HG03565 (cell line): ENCODE results near the gene PVALEF.
"Not testable (repeated sequence)": the region's sequence is repeated elsewhere in the genome, so short reads cannot be mapped to it uniquely, and the experiment has no call there.

Experiments
- ATAC-seq: cut with Tn5 transposase; IDR thresholded peaks from one replicate; pipeline ENCODE4 v1.9.1; 2021; ENCODE audit warnings: mild to moderate bottlenecking, moderate library complexity; ENCODE audit not compliant: unreplicated experiment

PVALEF gene

DNA sequence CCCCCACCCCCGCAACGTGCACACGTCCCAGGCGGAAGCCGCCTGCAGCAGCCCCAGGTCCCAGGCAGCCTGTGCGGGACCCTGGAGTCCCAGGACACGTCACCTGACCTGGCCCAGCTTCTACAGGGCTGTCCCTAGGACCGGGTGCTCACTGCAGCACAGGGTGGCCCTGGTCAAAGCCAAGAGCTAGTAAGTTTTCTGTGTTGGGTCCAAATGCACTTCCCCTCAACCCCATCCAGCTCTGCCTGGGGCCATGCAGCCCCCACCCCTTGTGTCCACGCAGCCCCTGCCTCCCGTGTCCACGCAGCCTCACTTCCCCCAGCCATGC lies 22.1 kb upstream of the PVALEF start:
- no peak for ATAC-seq

DNA sequence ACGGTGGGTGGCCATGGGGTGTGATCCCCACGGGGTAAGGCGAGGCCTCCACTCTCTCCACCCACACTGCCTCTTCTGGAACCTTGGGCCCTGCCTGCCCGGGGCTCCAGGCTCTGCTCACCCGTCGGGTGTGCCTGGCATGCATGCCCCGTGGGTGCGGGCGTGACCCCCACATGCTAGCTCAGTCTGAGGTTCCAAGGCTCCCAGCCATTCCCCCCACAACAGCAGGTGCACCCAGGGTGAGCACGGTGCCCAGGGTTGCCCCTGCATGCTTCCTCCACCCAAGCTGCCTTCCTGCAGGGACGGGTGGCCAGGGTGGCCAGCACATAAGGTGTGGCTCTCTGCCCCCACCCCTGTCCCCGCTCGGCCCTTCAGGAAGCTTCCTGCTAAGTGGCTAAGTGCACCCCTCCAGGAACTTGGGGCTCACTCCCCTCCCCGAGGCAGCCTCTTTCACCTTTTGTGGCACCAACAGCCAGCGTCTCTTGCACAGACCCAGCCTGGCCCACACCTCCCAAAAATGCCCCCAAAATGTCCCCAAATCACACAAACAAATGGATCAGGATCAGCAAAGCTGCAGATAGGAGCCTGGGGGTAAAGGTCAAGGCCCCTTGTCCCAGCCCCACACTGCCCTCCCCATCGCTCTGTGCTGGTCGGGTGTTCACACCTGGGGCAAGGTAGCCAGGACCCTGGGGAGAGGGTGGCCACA lies 21.4 kb upstream of the PVALEF start:
- ATAC-seq, result no peak

GRCh38 chr17:81144423-81144781 lies 20.9 kb upstream of the PVALEF start:
- no peak for ATAC-seq

- ATAC-seq, result not testable (repeated sequence)
Observed at GRCh38 chr17:81146208-81146607, 19.1 kb upstream of the PVALEF start.

DNA sequence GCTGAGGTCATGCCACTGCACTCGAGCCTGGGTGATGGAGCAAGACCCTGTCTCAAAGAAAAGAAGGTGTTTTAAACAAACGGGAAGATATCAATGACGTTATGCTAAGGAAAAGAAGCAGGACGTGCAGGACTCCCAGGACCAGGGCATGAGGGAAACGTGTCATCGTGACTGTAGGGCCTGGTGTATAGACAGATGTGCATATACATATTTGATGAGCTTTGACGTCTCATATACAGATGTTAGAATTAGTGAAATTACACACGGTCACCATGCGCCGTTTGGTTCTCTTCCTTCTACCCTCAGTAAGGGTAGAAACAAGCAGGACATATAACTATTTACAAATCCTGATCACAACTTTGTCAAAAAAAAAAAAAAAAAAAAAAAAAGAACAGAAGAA lies 17.6 kb upstream of the PVALEF start:
- no peak for ATAC-seq

GRCh38 chr17:81148571-81148970 lies 16.7 kb upstream of the PVALEF start:
- no peak for ATAC-seq

DNA sequence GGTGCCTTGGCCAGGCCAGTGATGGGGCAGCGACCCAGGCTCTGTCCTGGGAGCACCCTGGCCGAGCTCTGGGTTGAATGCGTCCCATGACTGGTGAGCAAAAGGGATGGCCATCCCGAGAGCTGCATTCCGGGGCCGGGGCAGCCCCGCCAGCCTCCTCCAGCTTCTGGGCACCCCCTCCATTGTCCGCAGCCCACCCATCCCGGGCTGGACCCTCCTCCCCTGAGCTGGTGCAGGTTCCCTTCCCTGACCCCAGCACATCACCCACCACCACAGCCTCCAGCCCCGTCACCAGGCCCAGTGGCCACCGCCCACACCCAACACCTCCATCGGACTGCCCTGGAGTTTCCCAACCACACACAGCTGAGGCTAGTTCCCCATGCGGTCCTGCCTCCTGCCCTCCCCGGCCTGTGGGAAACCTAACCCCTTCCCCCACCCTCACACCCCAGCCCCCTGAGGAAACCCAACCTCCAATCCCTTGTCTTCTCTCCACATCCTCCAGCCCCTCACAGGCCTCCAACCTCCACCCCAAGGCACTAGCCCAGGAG lies 16.2 kb upstream of the PVALEF start:
- no peak for ATAC-seq

GRCh38 chr17:81150377-81151077 lies 14.8 kb upstream of the PVALEF start:
- ATAC-seq, result no peak

- no peak for ATAC-seq
Observed at GRCh38 chr17:81151278-81151677, 14.0 kb upstream of the PVALEF start.

DNA sequence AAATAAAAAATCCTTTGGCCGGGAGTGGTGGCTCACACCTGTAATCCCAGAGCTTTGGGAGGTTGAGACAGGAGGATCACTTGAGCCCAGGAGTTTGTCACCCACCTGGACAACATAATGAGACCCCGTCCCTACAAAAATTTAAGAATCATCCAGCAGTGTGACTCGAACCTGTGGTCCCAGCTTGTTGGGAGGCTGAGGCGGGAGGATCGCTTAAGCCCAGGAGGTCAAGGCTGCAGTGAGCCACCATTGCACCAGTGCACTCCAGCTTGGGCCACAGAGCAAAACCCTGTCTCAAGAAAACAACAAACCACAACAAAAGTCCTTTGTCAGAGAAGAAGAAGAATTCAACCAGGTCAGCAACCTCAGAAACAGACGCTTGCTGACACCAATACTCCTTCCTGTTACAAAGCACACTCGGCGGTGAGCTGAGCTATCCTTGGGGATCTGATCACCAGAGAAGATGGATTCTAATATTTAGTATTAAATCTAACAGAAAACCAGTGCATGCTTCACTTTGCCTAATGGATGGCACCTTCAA lies 12.9 kb upstream of the PVALEF start:
- ATAC-seq, result no peak

DNA sequence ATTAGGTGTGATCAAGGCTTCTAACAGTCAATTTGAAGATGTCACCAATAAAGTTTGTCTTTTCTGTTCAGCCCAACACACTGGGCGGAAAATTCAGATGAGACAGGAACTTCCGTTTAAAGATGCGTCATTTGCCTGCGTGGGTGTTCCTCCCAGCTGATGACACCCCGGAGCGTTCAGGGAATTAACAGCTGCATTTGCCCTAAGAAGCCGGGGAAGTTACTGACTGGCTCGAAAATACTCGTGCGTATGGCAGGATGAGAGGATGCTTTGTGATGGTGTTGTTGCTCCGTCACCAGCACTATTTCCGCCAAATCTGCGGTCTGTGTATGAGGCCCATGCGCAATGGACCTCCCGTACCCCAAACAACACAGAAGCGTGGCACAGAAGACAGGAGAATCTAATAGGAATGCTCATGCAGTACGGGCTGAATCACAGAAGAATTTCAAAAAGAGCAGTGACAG lies 11.9 kb upstream of the PVALEF start:
- no peak for ATAC-seq

DNA sequence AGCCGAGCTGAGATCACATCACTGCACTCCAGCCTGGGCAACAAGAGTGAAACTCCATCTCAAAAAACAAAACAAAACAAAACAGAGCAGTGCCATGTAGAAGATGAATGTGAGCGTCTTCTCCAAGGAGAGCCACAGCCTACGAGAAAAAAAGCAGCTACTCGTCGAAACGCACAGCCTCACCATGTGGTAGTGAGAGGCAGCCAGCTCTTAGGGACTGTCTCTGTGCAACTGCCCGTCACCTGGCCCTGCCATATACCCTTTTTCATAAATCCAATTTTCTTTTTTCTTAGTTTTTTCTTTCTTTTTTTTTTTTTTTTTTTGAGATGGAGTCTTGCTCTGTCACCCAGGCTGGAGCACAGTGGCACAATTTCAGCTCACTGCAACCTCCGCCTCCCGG lies 11.3 kb upstream of the PVALEF start:
- not testable (repeated sequence) for ATAC-seq

DNA sequence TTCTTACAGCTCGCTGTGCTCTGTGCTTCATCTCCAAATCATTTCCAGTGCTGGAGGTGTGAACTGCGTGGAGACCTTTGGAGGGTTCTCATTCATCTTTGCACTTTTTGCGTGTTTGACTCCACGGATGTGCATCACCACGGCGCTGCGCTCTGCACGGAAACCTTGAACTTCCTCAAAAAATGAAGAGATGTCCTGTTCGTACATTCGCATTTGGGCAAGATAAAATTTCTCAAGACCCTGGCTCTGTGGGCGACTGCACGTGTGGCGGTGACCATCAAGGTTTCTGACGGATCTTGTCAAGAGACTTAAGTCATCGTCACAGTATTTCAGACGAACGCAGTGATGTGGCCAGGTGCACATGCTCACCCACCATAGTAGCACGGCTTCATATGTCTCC lies 10.3 kb upstream of the PVALEF start:
- no peak for ATAC-seq

DNA sequence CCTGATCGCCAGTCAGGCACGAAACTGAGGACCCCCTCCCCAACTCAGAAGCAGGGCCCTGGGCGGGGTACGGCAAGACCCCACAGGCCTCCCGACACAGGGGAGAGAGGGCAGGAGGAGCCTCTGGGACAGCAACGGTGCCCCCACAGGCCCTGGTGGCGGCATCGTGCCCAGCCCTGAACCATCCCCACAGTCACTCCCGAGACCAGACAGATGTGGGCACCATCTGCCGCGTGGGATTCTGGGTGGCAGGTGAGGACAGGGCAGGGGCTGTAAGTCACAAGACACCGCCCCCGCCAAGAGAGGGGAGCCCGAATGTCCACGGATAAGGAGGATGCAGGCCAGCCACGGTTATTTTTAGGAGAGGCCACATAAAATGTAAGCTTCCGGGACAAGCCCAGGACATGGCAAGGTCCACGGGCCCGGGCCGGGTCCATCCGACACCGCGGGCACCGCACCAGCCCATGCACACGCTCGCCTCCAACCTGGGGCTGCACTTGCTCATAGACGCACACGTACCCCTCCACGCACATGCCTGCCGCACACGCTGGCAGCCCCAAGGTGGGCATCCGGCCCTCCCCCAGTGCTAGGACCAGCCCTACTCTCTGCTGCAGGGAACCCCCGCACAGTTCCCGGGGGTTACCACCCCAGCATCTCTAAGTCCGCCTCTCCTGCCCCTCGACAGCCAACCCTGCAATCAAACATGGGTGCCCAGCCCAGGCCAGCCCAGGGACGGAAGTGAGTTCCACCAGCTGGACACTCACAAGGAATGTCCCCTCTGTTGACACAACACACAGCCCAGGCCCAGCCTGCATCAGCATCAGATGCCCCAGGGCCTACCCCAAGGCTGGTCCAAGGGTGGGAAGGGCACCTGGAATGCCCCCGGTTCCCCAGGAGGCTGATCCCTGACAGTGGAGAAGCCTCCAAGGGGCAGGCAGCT lies 8.2 kb upstream of the PVALEF start:
- no peak for ATAC-seq

DNA sequence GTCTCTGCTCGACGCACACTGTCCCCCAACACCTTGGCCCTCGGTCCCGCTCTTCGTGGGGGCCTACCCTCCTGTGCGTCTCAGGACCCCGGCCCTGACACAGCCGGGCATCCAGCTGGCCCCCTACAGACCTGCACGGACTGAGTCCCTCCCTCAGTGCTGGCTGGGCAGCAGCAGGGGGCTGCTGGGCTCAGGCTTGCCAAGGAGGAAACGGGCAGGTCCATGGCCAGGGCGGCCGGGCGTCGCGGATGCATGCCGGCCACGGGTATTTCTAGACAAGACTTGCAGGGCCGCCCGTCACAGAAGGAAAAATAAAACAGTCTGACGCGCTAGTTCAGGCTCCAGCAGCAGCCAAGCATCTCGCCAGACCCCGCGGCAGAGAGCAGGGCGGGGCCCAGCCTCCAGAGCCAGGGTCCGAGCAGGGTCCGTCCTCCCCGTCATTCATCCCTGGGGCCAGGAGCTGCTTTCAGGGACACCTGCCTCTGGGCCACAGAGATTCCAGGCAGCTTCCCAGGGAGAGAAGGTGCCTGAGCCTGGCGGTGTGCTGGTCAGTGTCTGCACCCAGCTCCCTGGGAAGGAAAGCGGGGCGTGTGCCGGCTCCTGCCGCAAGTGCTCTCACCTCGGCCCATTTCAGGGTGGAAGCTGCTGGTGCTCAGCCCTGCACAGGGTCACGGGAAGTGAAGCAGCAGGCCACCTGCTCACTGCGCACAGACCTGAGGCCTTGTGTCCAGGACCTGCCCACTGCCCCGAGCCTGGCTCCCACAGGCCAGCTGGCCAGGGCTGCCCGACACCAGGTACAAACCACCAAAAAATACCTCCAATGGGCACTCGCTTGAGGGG lies 7.2 kb upstream of the PVALEF start:
- no peak for ATAC-seq

DNA sequence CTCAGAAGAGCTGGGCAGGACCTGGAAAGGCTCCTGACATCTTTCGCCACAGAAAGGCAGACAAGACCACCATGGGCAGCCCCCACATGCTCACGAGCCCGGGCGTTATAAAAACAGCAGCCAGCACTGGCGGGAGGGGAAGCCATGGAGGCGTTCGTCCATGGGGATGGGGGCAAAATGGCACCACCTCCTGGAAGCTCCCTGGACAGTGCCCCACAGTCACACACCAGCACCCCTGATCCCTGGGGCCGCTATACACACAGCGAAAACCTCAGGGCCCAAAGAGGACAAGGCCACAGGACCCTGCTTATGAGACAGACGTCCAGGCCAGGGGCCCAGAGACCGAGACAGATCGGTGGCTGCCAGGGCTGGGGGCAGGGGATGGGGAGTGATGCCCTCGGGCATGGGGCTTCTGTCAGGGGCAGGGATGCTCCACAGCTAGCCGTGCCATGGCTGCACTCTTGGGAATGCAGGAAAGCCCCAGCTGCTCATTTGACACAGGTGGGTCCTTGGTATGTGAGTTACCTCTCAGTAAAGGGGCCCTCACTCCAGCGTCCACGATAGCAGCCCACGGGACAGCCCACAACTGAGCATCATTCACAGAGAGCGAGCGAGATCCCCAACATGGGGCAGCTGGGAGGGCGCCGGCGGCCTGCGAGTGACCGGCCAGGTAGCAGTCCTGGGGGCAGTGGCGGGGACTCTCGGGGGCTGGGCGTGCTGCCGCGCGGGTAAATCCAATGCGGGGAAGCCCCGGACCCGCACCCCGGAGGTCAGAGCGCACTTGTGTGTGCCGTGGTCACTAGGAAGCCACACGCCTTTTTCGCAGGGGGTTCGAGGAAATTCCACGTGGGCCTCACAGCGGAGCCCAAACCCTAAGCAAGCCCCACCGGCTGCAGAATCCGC lies 6.4 kb upstream of the PVALEF start:
- no peak for ATAC-seq

DNA sequence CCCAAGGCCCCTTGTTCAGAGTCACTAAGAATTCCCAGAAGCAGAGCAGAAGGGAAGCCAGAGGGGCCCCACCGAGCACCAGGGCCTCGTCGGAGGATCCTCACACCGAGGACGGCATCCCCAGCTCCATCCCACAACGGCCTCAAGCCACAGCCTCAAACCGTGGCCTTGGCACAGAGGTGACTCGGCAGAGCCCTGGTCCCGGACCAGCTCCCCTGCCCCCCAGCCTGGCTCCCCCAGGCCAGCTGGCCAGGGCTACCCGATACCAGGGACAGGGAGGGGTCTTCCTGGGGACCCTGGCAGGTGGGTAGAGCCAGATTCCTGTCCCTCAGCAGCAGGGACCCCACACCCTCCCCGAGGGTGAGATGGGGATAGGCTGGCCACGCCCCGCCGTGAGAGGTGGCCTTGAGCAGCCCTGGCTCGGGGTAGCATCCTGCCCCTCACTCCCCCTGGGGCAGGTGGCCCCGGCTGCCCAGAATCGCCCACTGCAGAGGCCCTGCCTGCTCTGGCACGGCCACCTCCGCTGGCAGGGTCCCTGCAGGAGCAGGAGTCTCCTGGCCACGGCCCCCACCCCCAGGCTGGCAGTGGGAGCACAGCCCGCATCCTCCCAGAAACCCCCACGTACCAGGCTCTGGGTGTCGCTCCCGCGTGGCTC lies 5.6 kb upstream of the PVALEF start:
- ATAC-seq, result no peak

DNA sequence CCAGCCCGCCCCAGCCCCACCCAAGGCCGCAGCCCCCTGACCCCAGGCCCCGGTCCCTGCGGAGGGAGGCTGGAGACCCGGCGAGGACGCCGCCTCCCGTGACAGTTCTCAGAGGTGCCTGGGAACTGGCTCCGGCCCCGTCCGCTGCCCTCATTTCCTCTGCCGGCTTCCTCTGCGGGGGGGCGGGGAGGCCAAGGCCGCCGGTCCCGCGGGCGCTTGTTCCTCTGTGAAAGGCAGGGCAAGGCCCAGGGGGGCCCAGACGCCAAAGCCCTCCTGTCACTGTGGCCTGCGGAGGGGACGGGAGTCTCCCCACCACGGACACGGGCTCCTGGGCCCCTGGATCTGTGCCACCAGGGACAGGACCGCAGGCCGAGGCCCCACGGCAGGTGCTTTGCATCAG lies 5.0 kb upstream of the PVALEF start:
- no peak for ATAC-seq
